Measurements from ENCODE around the gene MTF1.

DNA sequence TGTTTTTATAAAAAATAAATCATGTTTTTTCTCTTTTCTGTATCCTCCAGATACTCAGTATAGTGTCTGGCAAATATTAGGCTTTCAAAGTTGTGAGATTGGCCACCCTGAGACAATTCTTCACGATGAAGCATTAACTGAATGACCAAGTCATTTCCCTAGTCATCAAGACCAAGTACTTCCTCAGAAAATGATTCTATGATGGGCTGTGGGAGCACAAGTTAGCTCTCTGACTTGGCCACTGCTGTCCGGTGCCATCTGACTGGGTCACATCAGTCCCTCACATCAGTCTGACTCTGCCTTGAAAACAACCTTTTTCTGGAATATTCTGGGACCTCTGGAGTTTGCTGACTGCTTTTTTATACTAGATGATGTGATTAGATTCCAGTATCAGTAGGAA, 37.9 kb downstream of the MTF1 start:
- TF ChIP-seq, protein P1, sequence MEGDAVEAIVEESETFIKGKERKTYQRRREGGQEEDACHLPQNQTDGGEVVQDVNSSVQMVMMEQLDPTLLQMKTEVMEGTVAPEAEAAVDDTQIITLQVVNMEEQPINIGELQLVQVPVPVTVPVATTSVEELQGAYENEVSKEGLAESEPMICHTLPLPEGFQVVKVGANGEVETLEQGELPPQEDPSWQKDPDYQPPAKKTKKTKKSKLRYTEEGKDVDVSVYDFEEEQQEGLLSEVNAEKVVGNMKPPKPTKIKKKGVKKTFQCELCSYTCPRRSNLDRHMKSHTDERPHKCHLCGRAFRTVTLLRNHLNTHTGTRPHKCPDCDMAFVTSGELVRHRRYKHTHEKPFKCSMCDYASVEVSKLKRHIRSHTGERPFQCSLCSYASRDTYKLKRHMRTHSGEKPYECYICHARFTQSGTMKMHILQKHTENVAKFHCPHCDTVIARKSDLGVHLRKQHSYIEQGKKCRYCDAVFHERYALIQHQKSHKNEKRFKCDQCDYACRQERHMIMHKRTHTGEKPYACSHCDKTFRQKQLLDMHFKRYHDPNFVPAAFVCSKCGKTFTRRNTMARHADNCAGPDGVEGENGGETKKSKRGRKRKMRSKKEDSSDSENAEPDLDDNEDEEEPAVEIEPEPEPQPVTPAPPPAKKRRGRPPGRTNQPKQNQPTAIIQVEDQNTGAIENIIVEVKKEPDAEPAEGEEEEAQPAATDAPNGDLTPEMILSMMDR (IDR thresholded peaks at IDR 0.05): no peak
- TF ChIP-seq POLR2A (IDR thresholded peaks at IDR 0.05): no peak

Data from breast epithelium (tissue), 3 donors.